Mesothelial cell of epicardium (in vitro differentiated cells): Measurements from ENCODE around the gene KLHL25. TPM values are rescaled to one million over a fixed set of nuclear protein-coding genes. Genes with fewer than 3 reads are reported as not detected.

Experiments used
- DNase-seq, 2 experiments: peaks; one replicate each; pipeline ENCODE4 v3.0.0; 2021; ENCODE audit warnings: low spot score in 2 of 2; ENCODE audit not compliant: unreplicated experiment in 2 of 2
- H3K27ac Mint-ChIP-seq: 2 replicates; pipeline ENCODE4 v1.8.0; 2021; ENCODE audit warnings: mixed read lengths
- H3K27me3 Mint-ChIP-seq: 2 replicates; pipeline ENCODE4 v1.8.0; 2021; ENCODE audit warnings: low read depth, mixed read lengths
- H3K36me3 Mint-ChIP-seq: 2 replicates; pipeline ENCODE4 v1.8.0; 2021; ENCODE audit warnings: mixed read lengths
- H3K4me1 Mint-ChIP-seq: 2 replicates; pipeline ENCODE4 v1.8.0; 2021; ENCODE audit warnings: mixed read lengths
- H3K4me3 Mint-ChIP-seq: 2 replicates; pipeline ENCODE4 v1.8.0; 2021; ENCODE audit warnings: mild to moderate bottlenecking, moderate library complexity, mixed read lengths
- H3K9me3 Mint-ChIP-seq: 2 replicates; pipeline ENCODE4 v1.8.0; 2021; ENCODE audit warnings: mixed read lengths
- total RNA-seq: library from RNA; stranded (reverse); gene quantifications from 3 replicates; pipeline ENCODE4 v1.2.1, GENCODE V29; 2021
- TF ChIP-seq, protein P1 (sequence below): fragments of 200-600 bp; sonication (generic); IDR thresholded peaks from one replicate; pipeline ENCODE4 v1.5.0; 2021; ENCODE audit warnings: antibody characterized with exemption; ENCODE audit not compliant: unreplicated experiment

KLHL25 gene
- total RNA-seq, 1 donor from 2014 or later, result 8.0 TPM

DNA sequence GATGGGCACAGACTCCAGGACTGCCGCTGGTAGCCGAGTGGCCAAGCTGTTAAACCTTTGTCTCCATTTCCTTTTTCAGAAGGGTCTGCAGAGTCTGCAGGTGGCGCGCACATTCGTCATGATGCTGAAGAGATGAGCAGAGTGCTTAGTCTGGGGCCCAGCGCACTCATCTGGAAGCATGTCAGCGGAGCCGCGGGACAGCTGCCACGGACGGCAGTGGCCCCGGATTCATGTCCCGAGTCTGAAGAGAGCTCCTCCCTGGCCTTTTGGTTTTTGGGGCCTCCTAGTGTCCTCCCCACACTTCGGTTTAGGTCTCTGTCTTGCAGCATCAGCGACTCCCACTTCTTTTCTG is 42.6 kb downstream of the KLHL25 start:
- no peak overlapping the region for H3K4me3 Mint-ChIP-seq
- no peaks in the 10 kb centered on the region for H3K9me3 Mint-ChIP-seq
- no peaks in the 10 kb centered on the region for H3K27me3 Mint-ChIP-seq
- H3K4me1 Mint-ChIP-seq, result peaks cover 21% of the 10 kb centered on the region
- TF ChIP-seq, protein P1, sequence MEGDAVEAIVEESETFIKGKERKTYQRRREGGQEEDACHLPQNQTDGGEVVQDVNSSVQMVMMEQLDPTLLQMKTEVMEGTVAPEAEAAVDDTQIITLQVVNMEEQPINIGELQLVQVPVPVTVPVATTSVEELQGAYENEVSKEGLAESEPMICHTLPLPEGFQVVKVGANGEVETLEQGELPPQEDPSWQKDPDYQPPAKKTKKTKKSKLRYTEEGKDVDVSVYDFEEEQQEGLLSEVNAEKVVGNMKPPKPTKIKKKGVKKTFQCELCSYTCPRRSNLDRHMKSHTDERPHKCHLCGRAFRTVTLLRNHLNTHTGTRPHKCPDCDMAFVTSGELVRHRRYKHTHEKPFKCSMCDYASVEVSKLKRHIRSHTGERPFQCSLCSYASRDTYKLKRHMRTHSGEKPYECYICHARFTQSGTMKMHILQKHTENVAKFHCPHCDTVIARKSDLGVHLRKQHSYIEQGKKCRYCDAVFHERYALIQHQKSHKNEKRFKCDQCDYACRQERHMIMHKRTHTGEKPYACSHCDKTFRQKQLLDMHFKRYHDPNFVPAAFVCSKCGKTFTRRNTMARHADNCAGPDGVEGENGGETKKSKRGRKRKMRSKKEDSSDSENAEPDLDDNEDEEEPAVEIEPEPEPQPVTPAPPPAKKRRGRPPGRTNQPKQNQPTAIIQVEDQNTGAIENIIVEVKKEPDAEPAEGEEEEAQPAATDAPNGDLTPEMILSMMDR, result no peak
- peaks cover 4% of the 10 kb centered on the region for H3K36me3 Mint-ChIP-seq
- DNase-seq, result no peak
- H3K27ac Mint-ChIP-seq, result no peak overlapping the region

DNA sequence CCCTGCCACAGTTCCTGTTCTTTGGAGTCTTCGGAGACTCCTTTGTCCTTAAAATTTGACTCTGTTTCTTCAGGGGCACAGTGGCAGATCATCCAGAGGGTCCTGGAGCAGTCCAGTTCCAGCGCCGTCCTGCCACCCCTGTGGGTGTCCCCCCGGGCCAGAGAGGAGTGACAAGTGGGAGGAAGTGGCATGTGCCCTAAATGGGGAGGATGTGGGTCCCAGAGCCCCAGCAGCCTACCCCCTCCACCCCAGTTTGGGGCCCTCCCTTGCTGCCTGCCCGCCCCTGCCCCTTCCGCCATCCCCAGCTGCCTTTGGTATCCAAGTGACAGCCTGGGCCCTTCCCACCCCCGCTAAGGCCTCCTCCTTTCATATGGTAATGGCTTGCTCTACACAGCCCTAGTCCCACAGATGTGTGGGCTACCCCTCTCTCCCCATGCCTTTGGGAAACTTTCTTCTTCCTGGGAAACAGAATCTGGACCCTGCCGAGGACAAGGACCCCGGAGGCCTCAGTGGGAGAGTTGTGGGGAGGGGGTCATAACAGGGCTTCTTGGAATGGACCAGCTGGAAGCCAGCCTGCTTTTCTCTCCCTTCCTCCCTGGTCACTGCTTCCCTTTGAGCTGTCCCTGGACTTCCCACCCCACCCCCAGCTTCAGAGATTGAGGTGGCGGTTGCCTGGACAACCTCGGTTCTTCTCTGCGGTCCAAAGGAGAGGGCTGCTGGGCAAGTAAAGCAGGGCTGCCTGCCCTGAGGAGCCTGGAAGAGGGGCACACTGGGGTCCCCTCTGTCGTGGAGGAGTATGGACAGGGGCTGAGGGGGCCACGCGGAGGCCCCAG is 43.2 kb downstream of the KLHL25 start:
- DNase-seq, result no peak
- no peaks in the 10 kb centered on the region for H3K9me3 Mint-ChIP-seq
- no peak overlapping the region for H3K4me3 Mint-ChIP-seq
- TF ChIP-seq, protein P1, result no peak
- peak overlapping the region; percentile 34 for H3K27ac Mint-ChIP-seq
- H3K4me1 Mint-ChIP-seq, result peaks cover 21% of the 10 kb centered on the region
- H3K36me3 Mint-ChIP-seq, result peaks cover 10% of the 10 kb centered on the region
- H3K27me3 Mint-ChIP-seq, result no peaks in the 10 kb centered on the region

DNA sequence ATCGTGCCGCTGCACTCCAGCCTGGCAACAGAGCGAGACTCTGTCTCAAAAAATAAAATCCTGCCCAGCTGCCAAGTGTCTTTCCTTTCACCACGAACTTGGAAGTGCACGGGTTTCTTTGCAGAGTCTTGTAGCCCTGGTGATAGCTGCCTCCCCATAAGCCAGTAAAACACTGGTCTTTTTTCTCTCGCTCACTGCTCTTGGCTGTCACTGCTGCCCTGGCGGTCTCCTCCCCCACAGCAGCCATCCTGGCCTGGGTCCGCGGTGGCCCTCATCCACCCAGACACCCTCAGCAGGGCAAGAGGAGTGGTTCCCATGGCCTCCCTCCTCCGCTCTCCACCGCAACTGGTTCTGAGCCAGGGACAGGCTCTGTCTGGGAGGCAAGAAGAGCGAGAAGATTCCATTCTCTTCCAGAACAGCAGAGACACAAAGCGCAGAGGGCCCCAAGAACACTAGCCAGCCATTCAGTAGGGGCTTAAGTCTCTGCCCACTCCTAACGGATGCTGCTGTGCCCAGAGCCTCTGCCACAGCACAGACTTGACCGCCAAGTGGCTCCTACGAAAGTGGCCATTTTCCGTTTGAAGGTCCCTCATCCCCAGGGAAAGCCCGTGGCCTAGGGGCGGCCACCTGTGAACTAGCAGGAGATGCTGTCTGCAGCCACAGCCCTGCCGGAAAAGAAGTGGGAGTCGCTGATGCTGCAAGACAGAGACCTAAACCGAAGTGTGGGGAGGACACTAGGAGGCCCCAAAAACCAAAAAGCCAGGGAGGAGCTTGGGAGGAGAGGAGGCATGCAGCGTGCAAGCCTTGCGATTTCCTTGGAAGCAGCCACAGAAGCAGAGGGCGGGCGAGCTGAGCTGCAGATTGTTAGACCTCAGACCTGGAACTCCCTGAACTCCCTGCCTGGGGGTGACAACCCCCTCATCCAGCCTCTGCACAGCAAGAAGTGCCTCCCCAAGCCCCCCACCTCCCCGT is 44.1 kb downstream of the KLHL25 start:
- Mint-ChIP-seq H3K4me3 (no peak overlapping the region), H3K27me3 (no peaks in the 10 kb centered on the region), H3K36me3 (peaks cover 17% of the 10 kb centered on the region), H3K27ac (peak overlapping the region; percentile 79), H3K4me1 (peaks cover 21% of the 10 kb centered on the region), H3K9me3 (no peaks in the 10 kb centered on the region)
- no peak for DNase-seq
- TF ChIP-seq, protein P1, result no peak

DNA sequence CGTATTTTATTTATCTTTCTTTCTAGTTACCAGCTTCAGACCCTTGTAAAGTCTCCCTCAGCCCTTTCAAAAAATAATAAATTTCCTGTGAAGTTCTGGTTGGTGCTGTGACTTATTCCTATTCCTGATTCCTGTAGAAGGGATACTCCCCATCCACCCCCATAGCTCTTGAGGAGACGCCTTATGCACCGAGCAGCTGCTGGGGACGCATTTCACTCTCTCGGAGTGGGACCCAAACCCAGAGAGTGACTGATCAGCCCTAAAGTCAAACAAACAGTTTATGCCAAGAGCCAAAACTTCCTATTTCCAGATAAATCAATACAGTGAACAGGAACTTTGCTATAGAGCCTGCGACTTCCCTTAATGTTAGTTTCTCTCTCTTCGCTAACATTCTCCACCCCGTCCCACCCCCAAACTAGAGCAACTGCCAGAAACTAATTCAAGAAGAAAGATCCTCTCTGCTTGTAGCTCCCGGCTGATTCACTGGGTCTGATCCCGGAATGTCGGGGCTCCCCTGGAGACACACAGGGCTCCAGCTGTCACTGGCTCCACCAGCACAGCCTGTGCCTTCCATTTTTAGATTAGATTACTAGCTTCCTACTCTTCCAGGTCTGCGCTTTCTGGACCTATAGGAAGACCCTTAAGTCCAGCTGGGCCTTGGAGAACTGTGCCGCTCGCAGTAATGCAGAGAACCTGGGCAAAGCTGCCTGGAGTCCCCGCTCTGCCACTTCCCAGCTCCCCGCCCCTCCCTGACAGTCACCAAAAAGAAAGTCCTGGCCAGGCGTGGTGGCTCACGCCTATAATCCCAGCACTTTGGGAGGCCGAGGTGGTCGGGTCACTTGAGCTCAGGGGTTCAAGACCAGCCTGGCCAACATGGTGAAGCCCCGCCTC is 45.2 kb downstream of the KLHL25 start:
- Mint-ChIP-seq H3K4me1 (peaks cover 21% of the 10 kb centered on the region), H3K4me3 (no peak overlapping the region), H3K27ac (peak overlapping the region; percentile 79)

More for the DNA sequence above, 45.2 kb downstream of the KLHL25 start:
- Mint-ChIP-seq H3K9me3 (no peaks in the 10 kb centered on the region), H3K27me3 (no peaks in the 10 kb centered on the region), H3K36me3 (peaks cover 23% of the 10 kb centered on the region)
- DNase-seq, result no peak
- TF ChIP-seq, protein P1, result no peak
